ENCODE measurements around the gene COMMD4.
A peak's percentile ranks its signal among the peaks of the same experiment; 100 is the strongest.
"Not testable (repeated sequence)": the region's sequence is repeated elsewhere in the genome, so short reads cannot be mapped to it uniquely, and the experiment has no call there.

COMMD4 gene

DNA sequence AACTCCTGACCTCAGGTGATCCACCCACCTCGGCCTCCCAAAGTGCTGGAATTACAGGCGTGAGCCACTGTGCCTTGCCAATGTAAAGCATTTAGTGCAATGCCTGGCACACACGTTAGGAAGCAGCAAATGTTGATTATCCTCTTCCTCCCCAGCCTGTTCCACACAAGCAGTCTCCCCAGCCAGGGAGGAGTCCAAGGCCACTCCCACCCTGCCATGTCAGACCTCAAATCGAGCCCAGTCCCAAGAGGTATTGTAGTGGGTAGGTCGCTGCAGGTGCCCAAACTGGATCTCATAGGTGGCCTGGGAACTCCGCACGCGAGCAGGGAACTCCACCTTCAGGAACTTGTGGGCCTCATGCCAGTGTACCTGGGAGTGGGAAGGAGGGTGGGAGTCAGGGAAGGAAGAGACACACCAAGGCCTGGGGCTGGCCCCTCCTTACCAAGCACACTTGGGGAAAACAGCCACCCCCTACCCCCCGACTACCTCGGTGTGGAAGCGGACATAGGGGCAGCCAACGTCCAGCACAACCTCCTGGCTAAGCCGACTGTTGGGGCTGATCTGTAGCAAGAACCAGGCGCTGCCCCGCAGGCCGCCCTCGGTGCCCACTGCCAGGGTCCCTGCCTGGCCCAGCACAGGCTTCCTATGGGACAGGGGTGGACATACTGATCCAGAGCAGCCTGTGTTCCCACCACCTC, 22.3 kb downstream of the COMMD4 start:
- DNase-seq: no peak

DNA sequence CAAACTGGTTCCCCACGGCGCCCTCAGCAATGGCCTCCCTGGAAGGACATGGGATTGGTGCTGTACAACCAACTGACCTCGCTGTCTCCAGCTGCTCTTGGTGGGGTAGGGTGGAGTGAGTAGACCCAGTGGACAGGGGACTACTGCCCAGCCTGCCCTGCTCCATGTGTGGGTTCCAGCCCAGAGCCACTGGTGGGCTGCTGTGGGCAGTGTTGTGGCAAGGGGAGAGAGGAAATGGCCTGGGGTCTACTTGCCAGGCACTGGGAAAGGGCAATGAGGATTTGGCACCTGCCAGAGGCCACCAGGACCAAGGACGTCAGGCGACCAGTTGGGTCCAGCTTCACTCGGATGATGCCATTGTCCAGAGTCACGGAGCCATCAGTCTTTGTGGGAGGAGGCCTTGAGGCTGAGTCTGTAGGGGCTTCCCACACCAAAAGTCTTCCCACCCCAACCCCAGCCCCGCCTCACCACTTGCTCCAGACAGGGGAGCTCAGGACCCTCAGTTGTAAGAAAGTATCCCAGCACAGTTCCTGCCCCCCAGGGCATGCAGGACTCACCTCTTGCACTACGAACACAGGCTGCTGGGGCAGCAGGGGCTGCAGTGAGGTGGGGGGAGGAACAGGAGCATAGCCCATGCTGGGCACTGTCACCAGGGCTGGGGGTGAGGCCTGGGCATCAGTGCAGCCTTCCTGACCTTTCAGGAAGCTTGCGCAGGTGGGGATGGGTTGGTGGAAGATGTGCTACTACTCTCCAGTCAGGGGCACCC, 23.1 kb downstream of the COMMD4 start:
- DNase-seq: no peak

DNA sequence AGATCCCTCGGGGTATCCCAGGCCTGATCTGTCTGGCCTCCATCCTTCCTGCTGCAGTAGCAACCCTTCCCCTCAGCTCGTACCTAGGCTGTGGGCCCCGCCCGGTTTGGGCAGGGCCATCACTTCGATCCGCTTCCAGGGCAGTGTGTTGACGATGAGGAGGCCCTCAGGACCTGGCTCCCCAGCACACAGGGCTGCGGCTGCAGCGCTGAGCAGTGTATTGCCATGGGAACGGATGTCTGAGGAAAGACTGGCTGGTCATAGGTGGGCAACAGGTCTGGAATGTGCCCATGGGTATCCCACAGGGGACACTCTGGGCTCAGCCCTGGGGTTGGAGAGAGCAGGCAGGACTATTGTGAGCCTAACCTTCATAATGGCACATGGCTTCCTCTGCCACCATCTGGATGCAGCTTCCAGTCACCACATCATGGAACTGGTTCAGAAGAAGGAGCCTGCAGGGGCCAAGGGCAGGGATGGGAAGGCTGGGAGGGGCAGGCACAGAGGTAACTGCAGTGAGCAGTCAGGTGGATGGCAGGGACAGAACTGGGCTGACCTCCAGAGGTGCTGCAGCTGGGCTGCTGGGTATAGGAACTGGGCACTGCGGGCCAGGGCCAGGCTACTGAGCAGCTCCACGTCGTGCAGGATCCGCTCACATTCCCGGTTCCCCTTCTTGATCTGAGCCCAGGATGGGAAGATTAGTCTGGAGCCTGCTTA, 23.8 kb downstream of the COMMD4 start:
- no peak for DNase-seq

DNA sequence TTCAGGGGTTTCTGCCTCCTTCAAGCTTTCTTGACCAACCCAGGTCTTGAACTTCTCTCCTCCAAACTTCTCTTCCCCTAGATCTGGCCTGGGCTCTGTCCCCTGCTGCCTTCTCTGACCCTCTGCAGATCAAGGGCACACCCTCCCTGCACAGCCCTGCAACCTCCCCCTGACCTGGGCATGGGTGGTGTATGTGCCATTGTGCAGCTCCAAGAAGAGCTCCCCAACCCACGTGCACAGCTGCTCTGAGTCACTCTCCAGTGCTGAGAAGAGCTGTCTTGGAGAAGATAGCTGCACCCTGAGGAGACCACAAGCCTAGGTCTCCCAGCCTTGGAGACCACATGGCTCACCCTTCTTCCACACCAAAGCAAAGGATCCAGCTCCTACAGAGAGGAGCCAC, 24.5 kb downstream of the COMMD4 start:
- no peak for DNase-seq

DNA sequence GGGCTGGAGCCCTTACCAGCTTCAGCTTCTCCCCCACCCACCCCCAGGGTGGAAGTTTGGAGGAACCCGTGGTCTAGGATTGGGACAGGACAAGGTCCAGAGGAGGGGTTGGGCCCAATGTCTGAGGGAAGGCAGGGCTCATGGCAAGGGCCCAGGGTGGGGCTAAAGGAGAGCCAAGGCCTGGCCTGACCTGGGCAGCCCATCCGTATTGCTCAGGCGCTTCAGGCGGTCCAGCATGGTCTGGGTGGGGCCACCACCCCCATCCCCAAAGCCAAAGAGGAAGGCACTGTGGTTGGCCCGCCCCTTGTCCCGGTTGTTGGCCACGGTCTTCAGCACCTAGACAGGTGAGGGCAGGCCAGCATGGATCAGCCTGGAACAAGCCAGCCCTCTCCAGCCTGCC, 25.0 kb downstream of the COMMD4 start:
- no peak for DNase-seq

DNA sequence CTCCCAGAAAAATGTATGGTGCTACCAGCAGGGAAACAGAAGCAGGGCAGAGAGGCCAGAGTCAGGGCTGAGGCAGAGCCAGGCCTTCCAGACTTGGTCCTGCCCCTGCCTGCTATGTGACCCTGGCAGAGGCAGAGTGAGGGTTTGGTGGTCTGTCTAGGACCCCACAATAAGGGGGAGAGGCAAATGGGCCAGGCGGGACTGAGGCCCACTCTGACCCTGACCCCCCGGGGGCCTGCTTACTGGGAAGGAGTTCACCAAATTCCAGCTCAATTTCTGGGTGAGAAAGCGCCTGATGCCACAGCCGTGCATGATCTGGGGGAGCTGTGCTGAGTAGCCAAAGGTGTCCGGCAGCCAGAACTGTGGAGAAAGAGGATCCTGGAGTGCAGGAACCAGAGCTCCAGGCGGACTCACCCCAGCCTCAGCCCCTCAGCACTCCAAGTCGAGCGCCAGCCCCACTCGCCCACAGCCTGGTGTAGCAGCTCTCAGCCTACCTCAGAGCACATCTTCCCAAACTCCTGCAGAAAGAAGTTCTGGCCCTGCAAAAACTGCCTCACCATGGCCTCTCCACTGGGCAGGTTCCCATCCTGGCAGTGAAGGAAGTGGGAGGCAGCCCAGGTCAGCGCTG, 25.6 kb downstream of the COMMD4 start:
- DNase-seq: no peak

DNA sequence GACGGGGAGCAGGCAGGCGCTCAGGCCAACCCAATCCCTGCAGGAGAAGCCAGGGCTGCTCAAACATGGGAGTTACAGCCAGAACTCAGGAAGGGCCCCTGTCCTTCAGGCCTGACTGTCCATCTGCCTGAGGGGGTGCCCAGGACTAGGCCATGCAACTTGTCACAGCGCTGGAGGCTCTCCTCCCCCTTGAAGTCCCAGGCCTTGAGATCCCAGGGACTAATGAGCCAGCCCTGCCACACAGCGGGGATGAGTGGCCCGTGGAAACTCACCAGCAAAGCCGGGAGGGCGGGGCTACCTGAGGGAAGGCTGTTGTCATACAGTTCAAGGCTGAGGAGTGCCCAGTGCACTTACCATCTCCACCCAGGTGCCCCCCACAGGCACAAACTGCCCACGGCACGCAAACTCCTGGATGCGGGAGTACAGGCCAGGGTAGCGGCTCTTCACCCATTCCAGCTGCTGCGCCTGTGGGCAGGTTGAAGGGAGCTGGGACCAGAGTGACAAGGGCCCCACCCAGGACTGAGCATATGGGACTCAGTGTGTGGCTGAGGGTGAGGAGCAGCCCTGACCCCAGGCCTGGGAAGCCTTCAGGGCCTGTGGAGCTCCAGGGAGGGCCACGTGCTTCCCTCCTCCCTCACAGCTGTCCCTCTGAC, 26.3 kb downstream of the COMMD4 start:
- no peak for DNase-seq

DNA sequence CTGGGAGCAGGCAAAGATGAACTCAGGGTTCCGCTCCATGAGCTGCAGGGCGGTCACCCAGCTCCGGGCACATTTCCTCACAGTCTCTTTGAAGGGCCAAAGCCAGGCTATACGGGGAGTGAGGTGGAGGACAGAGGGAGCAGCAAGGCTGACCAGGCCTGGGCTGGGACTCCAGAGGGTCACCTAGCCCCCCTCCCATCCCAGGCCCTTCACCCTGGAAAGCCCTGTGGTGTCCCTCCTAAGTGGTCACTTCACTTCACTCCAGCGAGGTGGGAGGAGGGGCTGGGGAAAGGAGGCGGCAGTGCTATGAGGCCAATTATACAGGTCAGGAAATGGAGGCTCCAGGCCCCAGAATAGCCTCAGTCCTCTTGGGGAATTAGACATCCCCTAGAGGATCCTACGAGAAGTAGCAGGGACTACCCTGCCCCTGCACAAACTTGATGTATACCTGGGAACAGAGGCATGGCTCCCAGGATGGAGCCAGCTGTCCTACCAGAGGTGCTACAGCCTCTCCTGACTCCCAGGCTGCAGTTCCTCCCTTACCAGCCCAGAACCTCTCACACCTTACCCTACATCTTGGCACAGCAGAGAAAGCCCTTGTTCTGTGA, 26.9 kb downstream of the COMMD4 start:
- no peak for DNase-seq

DNA sequence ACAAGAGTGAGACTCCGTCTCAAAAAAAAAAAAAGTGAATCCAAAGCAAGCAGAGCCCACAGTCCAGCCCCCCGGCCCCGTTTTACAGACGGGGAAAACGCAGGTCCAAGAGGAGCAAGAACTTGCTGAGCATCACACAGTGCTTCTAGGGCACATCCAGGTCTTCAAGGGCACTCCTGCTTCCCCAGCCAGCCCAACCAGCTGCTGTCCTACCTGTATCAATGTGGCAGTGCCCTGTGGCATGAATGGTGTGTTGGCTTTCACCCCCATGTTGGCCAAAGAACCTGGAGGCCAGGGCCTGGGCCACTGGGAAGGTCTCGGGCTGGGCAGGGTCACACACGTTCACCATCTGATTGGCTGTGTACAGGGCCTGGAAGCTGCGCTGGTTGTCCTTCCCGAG, 27.9 kb downstream of the COMMD4 start:
- no peak for DNase-seq

DNA sequence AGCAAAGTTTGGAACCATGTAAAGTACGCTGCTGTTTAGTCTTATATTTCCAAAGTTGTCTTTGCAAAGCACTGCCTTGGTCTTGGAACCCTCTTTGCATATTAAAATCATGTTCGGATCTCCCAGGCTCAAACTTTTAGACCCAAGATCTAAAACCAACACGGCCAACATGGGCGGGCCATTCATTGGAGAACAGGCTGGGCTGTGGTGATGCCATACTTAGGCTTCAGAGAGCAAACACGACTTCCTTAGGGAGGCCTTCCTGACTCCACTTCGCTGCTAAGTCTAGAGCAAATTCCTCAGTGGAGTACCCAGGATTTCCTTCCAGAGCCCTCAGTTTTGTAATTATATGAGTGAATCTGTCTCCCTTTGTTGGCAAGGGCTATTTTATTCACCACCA, 29.0 kb downstream of the COMMD4 start:
- no peak for DNase-seq

DNA sequence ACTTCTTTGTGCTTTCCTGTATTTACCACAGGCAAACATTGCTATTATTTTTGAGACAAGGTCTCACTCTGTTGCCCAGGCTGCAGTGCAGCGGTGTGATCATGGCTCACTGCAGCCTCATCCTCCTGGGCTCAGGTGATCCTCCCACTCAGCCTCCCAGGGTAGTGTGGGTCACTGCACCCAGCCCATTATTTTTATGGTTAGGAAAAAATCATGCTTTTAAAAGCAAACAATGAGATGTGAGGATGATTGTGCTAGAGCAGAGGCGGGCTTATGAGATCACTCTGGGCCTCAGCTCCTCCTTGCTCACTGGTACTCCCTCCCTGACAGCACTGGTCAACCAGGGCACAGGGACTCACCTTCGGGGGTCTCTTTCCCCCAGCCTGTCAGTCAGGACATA, 30.3 kb downstream of the COMMD4 start:
- no peak for DNase-seq

DNA sequence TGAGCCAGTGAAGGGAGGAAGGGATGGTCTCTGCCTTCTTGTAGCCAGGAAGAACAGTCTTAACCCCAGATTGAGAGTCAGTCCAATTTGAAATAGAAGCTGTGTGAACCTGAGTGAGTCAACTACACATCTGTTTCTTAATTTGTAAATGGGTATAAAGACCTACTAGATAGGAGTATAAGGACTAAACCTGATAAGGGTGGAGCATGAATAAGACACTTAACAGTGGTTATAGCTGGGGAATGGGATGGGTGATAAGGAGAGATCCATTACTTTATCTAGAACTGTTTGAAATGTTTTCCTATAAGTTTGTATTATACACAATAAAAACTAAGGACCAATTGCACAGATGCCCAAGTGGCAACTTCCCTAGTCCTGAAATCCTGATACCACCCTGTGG, 31.1 kb downstream of the COMMD4 start:
- DNase-seq: no peak

DNA sequence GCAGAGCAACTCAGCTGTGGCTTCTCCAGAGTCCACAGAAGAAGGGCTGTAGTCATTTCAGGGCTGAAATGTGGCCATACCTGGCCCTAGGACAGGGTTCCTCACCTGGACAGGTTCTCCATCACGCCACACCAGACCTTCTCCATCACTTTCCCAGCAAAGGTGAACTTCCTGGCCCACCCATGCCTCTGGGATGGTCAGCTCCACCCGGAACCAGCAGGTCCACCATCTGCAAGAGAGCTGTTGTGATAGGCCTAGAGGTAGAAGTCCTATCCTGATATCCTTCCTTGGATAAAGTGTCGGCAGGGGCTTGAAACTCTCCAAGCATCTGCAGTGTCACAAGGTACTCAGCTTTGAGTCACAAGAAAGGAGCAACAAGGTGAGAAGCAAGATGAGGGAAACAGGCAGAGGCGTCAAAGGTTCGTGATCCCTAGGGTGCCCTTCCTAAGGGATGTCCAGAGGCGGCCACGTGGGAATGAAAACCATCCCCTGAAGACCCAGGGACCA, 31.6 kb downstream of the COMMD4 start:
- no peak for DNase-seq

DNA sequence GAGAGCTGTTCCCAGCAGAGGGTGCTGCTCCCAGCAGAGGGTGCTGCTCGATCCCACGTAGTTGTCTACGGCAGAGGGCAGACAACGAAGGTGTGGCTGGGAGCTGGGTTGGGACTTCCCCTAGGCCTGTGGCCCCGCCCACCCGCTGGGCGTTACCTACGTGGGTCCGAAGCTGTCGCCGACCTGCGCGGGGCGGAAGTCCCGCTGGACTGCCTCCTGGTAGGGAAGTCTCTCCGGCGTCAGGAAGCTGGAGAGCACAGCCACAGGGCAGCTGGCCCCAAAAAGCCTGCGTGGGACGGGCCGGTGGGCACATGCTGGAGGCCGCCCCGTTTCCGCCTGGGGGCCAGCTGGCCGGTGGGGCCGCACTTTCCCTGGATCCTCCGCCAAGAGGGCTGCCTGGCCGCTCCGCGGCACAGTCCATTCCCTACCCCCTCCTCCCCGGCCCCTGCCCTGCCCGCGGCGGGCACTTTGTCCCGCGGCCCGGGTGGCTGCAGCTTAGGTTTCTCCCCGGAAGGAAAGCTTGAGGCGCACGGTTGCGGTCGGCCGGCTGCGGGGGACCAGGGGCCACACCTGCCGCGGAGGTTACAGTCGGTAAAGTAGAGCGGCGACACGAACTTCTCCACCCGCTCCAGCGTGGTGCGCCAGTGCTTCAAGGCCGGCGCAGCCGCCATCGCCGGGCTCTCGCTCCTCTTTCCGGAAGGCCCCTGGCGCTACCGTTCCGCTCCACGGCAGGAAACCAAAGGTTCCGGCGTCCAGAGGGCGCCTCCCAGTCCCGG, 32.2 kb downstream of the COMMD4 start, which contains the start of gene MAN2C1:
Gene MAN2C1 (minus strand): TSS at position 695 of the 776 bp plus-strand sequence. CDS start 24 bp downstream, at position 671.
- peak; percentile 93 for DNase-seq

DNA sequence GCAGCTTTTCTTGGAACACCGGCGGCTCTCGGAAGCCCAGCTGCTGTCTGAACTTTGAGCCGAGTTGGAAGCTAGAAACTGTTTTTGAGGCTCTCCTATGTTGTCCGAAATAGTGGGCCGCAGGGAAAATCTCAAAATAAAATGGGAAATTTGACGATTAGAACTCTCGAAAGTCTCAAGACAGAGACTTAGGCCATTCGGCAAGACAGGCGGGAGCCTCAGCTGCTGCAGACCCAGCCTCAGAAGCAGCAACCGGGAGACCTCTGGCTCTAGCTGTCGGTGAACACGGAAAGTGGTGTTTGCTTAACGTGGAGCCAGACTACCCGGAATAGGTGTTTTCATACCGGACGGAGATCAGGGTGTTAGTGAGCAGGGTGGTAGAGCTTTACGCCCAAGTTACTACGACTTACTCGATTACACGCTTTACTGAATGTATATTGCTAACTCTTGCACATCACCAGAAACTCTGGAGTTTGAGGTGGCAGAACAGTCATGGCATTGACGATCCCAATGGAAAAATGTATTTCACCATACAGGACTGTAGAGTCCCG, 32.9 kb downstream of the COMMD4 start:
- no peak for DNase-seq

DNA sequence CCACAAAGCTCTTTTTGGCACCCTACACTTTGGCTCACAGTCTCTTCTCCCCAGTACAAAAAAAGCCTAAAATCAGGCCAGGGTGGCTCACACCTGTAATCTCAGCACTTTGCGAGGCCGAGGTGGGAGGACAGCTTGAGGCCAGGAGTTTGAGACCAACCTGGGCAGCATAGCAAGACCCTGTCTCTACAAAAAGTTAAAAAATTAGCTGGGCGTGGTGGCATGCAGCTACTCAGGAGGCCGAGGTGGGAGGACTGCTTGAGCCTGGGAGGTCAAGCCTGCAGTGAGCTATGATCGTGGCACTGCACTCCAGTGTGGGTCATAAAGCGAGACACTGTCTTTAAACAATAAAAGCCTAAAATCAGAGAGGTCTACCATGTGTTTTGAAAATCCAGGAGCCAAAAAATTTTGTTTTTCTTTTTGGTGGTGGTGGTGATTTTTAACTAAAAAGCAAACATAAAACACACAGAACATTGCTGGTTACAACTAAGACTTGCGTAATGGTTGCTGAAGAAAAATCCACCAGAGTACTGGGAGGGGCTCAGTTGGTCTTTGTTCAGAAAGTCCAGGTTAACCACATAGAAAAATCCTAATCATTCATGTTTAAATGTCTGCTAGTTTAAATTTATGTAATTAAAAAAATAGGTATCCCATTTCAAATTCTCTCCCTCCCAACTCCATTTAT, 34.2 kb downstream of the COMMD4 start:
- DNase-seq: no peak

DNA sequence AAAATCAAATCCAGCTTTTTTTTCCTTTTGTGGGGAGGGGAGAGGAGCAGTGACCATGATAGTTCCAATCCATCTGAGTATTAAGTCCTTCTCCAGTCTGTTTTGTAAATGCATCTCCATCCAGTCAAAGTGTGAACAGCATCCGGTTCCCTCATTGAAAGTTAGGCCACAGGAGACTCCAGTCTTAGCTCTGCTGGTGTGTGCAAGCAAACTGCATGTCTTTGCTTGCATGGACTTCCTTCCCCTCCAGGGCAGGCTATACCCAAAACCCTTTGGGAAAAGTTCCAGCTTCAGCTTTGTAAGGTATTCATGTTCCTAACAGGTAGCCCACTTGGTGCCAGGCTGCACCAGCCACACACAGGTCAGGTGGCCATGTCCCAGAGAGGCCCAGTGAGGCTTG, 35.6 kb downstream of the COMMD4 start:
- DNase-seq: no peak

DNA sequence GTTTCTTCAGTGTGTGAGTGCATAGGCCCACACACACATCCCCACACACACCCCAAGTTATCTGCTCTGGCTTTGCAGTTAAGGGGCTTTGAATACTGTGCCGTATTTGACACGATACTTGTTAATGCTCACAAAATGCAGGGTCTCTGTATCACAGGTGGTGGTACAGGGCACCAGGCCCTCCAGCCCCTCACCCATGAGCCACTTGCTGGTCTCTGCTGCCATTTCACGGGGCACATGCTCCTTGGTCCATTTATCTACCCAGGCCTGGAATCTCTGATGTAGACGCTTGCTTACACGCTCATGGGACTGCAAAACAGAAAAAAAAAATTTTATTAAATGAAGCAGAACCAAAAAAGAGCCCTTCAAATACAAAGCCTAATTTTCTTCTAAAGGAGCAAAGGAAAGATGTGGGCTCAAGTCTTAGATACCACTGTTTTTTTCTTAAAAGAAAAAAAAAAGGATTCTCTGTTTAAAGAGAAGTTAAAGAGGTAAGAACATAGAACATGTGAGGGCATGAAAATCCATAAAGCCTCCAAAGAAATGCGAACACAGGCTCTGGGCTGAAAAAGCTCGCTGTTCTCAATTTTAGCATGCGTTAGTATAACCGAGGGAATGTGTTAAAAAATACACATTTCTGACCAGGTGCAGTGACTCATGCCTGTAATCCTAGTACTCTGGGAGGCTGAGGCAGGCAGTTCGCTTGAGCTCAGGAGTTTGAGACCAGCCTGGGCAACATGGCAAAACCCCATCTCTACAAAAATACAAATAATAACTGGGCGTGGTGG, 36.2 kb downstream of the COMMD4 start:
- no peak for DNase-seq

DNA sequence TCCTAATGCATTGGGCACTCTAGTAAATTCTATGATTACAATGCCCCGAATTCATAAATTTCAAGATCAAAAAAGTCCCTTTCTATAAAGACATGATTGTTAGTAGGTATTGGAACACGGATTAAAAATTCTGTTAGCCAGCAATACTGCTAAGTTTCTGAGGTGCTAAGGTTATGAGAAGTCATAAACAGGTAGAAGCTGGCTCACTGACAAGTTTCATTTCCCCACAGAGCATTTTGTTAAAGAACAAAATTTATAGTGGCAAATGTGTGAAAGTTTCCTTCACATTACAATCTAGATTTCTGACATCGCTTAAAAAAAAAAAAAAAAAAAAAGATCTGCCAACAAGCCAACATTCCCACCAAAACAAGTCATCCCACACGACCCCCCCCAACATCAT, 44.9 kb downstream of the COMMD4 start:
- DNase-seq: no peak

DNA sequence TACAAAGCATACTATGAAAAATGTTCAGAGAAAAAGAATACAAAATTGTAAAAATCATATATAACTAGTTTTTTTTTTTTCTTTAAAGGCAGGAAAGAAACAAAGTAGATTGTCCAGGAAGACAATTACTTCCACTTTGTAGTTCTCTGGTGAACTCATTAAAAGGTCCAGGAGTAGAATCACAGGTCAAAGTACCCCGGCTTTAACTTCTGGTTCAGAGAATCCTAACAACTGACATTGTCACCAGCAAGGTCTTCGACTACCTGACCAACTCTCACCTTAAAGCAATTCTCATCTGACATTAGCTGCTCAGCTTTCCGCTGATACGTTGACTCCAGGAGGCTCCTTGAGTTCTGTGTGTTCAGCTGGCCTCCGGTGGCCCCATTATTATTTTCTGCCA, 48.1 kb downstream of the COMMD4 start:
- DNase-seq: not testable (repeated sequence)

Measured in fibroblast of skin of right quadriceps (primary cell).